ENCODE results near the gene CTBP1.

CTBP1 gene

GRCh38 chr4:1249148-1249730, 309 bp upstream of the CTBP1 start:
- H4K91ac ChIP-seq (ENCODE audit: low read depth, low read length, poor library complexity) = no peak overlapping the region
- WGBS, 2 donors (ENCODE audit: extremely low coverage in 2 of 2, insufficient read length in 2 of 2, insufficient replicate concordance in 1 of 2) = no CpG with 5 or more reads among the region's 86 CpGs
- peak overlapping the region; percentile 84 to 86 for H3K4me3 ChIP-seq (ENCODE audit: low read length in 2 of 2)

GRCh38 chr4:1247864-1248244, 1.1 kb downstream of the CTBP1 start:
- no CpG with 5 or more reads among the region's 40 CpGs for WGBS, 2 donors (ENCODE audit: extremely low coverage in 2 of 2, insufficient read length in 2 of 2, insufficient replicate concordance in 1 of 2)
- no peak overlapping the region for H3K14ac ChIP-seq (ENCODE audit: low read length)

More at GRCh38 chr4:1249148-1249730, 309 bp upstream of the CTBP1 start:
- Histone ChIP-seq H3K4ac (ENCODE audit: low read length) (no peak overlapping the region), H3K27ac (replicated peaks; ENCODE audit: low read length) (peak overlapping the region; percentile 87), H3K4me1 (ENCODE audit: control insufficient read depth in 2 of 2, insufficient read depth in 1 of 2, low read depth in 1 of 2, low read length in 2 of 2) (peaks cover 16% of the 10 kb centered on the region in 2 donors), H2AFZ (ENCODE audit: low read length) (peak overlapping the region; percentile 94), H3K23ac (ENCODE audit: low read depth, low read length, poor library complexity) (peak overlapping the region; percentile 93), H3K79me1 (ENCODE audit: low read depth, low read length) (peaks cover 35% of the 10 kb centered on the region), H3K14ac (ENCODE audit: low read length) (peak overlapping the region; percentile 85), H2AK5ac (ENCODE audit: low read depth, low read length) (peak overlapping the region; percentile 73), H3K27me3 (ENCODE audit: control insufficient read depth in 3 of 3, insufficient read depth in 3 of 3, low read depth in 1 of 3, low read length in 3 of 3) (no peaks in the 10 kb centered on the region), H3K36me3 (replicated peaks in 1 of 2; ENCODE audit: control insufficient read depth in 2 of 2, insufficient read depth in 2 of 2, low read length in 2 of 2) (peaks cover 20 to 45% of the 10 kb centered on the region in 2 donors), H3K18ac (ENCODE audit: low read length) (peak overlapping the region; percentile 97), H2BK5ac (ENCODE audit: low read length) (peak overlapping the region; percentile 98), H3K9me3 (replicated peaks in 1 of 2; ENCODE audit: control insufficient read depth in 2 of 2, insufficient read depth in 1 of 2, low read depth in 1 of 2, low read length in 2 of 2) (peaks cover 31 to 44% of the 10 kb centered on the region in 2 donors), H3K4me2 (ENCODE audit: insufficient read depth, low read length, poor library complexity, severe bottlenecking) (peak overlapping the region; percentile 82), H2BK120ac (ENCODE audit: low read depth, low read length) (peak overlapping the region; percentile 97), H2BK12ac (ENCODE audit: low read length) (no peak overlapping the region), H3K9ac (ENCODE audit: low read depth, low read length, poor library complexity) (peak overlapping the region; percentile 96), H2BK15ac (ENCODE audit: low read length) (peak overlapping the region; percentile 65), H4K8ac (ENCODE audit: low read depth, low read length) (peak overlapping the region; percentile 89)
- DNase-seq (ENCODE audit: low spot score) = peak; percentile 80

GRCh38 chr4:1246901-1247863, 1.7 kb downstream of the CTBP1 start:
- Histone ChIP-seq H3K27me3 (ENCODE audit: control insufficient read depth in 3 of 3, insufficient read depth in 3 of 3, low read depth in 1 of 3, low read length in 3 of 3) (no peaks in the 10 kb centered on the region), H2AFZ (ENCODE audit: low read length) (peak overlapping the region; percentile 91), H2AK5ac (ENCODE audit: low read depth, low read length) (peak overlapping the region; percentile 91), H3K79me1 (ENCODE audit: low read depth, low read length) (peaks cover 47% of the 10 kb centered on the region), H3K9ac (ENCODE audit: low read depth, low read length, poor library complexity) (peak overlapping the region; percentile 94), H2BK12ac (ENCODE audit: low read length) (no peak overlapping the region), H3K9me3 (replicated peaks in 1 of 2; ENCODE audit: control insufficient read depth in 2 of 2, insufficient read depth in 1 of 2, low read depth in 1 of 2, low read length in 2 of 2) (peaks cover 20 to 23% of the 10 kb centered on the region in 2 donors), H4K8ac (ENCODE audit: low read depth, low read length) (no peak overlapping the region), H3K14ac (ENCODE audit: low read length) (peak overlapping the region; percentile 82), H2BK120ac (ENCODE audit: low read depth, low read length) (peak overlapping the region; percentile 72), H2BK5ac (ENCODE audit: low read length) (no peak overlapping the region), H3K23ac (ENCODE audit: low read depth, low read length, poor library complexity) (peak overlapping the region; percentile 96), H3K4me2 (ENCODE audit: insufficient read depth, low read length, poor library complexity, severe bottlenecking) (peak overlapping the region; percentile 67), H2BK15ac (ENCODE audit: low read length) (no peak overlapping the region), H3K4me3 (ENCODE audit: low read length in 2 of 2) (peak overlapping the region; percentile 84 to 97), H3K27ac (replicated peaks; ENCODE audit: low read length) (no peak overlapping the region), H3K4me1 (ENCODE audit: control insufficient read depth in 2 of 2, insufficient read depth in 1 of 2, low read depth in 1 of 2, low read length in 2 of 2) (peaks cover 16% of the 10 kb centered on the region in 2 donors), H3K4ac (ENCODE audit: low read length) (no peak overlapping the region), H4K91ac (ENCODE audit: low read depth, low read length, poor library complexity) (no peak overlapping the region), H3K36me3 (replicated peaks in 1 of 2; ENCODE audit: control insufficient read depth in 2 of 2, insufficient read depth in 2 of 2, low read length in 2 of 2) (peaks cover 22 to 53% of the 10 kb centered on the region in 2 donors), H3K18ac (ENCODE audit: low read length) (peak overlapping the region; percentile 96)
- no CpG with 5 or more reads among the region's 48 CpGs for WGBS, 2 donors (ENCODE audit: extremely low coverage in 2 of 2, insufficient read length in 2 of 2, insufficient replicate concordance in 1 of 2)
- no peak for DNase-seq (ENCODE audit: low spot score)

More at GRCh38 chr4:1247864-1248244, 1.1 kb downstream of the CTBP1 start:
- Histone ChIP-seq H3K36me3 (replicated peaks in 1 of 2; ENCODE audit: control insufficient read depth in 2 of 2, insufficient read depth in 2 of 2, low read length in 2 of 2) (peaks cover 20 to 52% of the 10 kb centered on the region in 2 donors), H3K9ac (ENCODE audit: low read depth, low read length, poor library complexity) (peak overlapping the region; percentile 94), H2BK5ac (ENCODE audit: low read length) (peak overlapping the region; percentile 87), H2BK120ac (ENCODE audit: low read depth, low read length) (no peak overlapping the region), H2BK12ac (ENCODE audit: low read length) (no peak overlapping the region), H3K9me3 (replicated peaks in 1 of 2; ENCODE audit: control insufficient read depth in 2 of 2, insufficient read depth in 1 of 2, low read depth in 1 of 2, low read length in 2 of 2) (peaks cover 23 to 30% of the 10 kb centered on the region in 2 donors), H3K18ac (ENCODE audit: low read length) (peak overlapping the region; percentile 96), H3K4ac (ENCODE audit: low read length) (peak overlapping the region; percentile 38), H3K79me1 (ENCODE audit: low read depth, low read length) (peaks cover 42% of the 10 kb centered on the region), H3K27ac (replicated peaks; ENCODE audit: low read length) (peak overlapping the region; percentile 74), H3K4me3 (ENCODE audit: low read length in 2 of 2) (peak overlapping the region; percentile 84 to 97), H3K4me2 (ENCODE audit: insufficient read depth, low read length, poor library complexity, severe bottlenecking) (peak overlapping the region; percentile 67), H2BK15ac (ENCODE audit: low read length) (no peak overlapping the region), H3K4me1 (ENCODE audit: control insufficient read depth in 2 of 2, insufficient read depth in 1 of 2, low read depth in 1 of 2, low read length in 2 of 2) (peaks cover 16% of the 10 kb centered on the region in 2 donors), H3K27me3 (ENCODE audit: control insufficient read depth in 3 of 3, insufficient read depth in 3 of 3, low read depth in 1 of 3, low read length in 3 of 3) (no peaks in the 10 kb centered on the region), H4K91ac (ENCODE audit: low read depth, low read length, poor library complexity) (no peak overlapping the region), H2AK5ac (ENCODE audit: low read depth, low read length) (peak overlapping the region; percentile 91), H4K8ac (ENCODE audit: low read depth, low read length) (peak overlapping the region; percentile 17), H3K23ac (ENCODE audit: low read depth, low read length, poor library complexity) (peak overlapping the region; percentile 80), H2AFZ (ENCODE audit: low read length) (peak overlapping the region; percentile 91)
- DNase-seq (ENCODE audit: low spot score) = peak; percentile 17

Data from neuronal stem cell (in vitro differentiated cells).